Psoas muscle (tissue), 8 donors: ENCODE measurements around the gene CDK14. TPM values are rescaled to one million over a fixed set of nuclear protein-coding genes. Genes with fewer than 3 reads are reported as not detected.

Source experiments
- ATAC-seq, 4 donors: fragments of 200-7000 bp; cut with Tn5 transposase; one replicate each; pipeline ENCODE4 v1.9.1; 2020; ENCODE audit warnings: moderate library complexity in 3 of 4, mild to moderate bottlenecking in 2 of 4
- DNase-seq, 2 donors: peaks; one replicate each; pipeline ENCODE4 v3.0.0-alpha.2; 2020
- H3K27ac ChIP-seq: fragments of 200-600 bp; one replicate; pipeline ENCODE4 v1.8.0; 2022
- H3K27me3 ChIP-seq, 3 donors: fragments of 200-600 bp in 1 of 3; one replicate each; pipeline versions ENCODE4 v1.6.1 to v1.8.0; 2013 to 2022; ENCODE audit warnings: low read length in 2 of 3, mild to moderate bottlenecking in 2 of 3, moderate library complexity in 1 of 3; ENCODE audit not compliant: insufficient read depth in 3 of 3
- H3K36me3 ChIP-seq, 2 donors: fragments of 200-600 bp in 1 of 2; one replicate each; pipeline versions ENCODE4 v1.6.1 to v1.8.0; 2013 to 2022; ENCODE audit warnings: low read depth in 1 of 2, mild to moderate bottlenecking in 1 of 2, moderate library complexity in 1 of 2; ENCODE audit not compliant: insufficient read depth in 1 of 2
- H3K4me1 ChIP-seq: fragments of 200-600 bp; one replicate; pipeline ENCODE4 v1.8.0; 2022
- H3K4me3 ChIP-seq: fragments of 200-600 bp; one replicate; pipeline ENCODE4 v1.8.0; 2022; ENCODE audit warnings: mild to moderate bottlenecking
- H3K9me3 ChIP-seq: fragments of 200-600 bp; one replicate; pipeline ENCODE4 v1.8.0; 2022
- WGBS, 3 donors: extraction: QIAGEN DNeasy Blood & Tissue Kit; methylation state at CpG; one replicate each; pipeline versions ENCODE4 v1.1.6 to v1.1.7; 2013; 5-methylcytosine and 5-hydroxymethylcytosine counted together
- intact Hi-C, 2 donors: fragments of 100-400 bp; cut with DNase I; formaldehyde crosslinking; loops; one replicate each; pipeline versions ENCODE4 v1.11.0 to v1.14.2; 2022
- polyA plus RNA-seq, 3 donors: library from polyadenylated mRNA; stranded (reverse); fragments of 200-250 nt; gene quantifications; one replicate each; pipeline ENCODE4 v1.2.3, GENCODE V29; 2013
- total RNA-seq, 4 donors: library from RNA; stranded (reverse); fragmentation: NEBNext Ultra II Directional in 2 of 4; extraction: Animal tissue kit (Norgen Biotek cat#: 25700) in 2 of 4; gene quantifications; one replicate each; pipeline versions ENCODE4 v1.2.1 to v1.2.4, GENCODE V29; 2021 to 2023
- TF ChIP-seq, protein P1 (sequence below): fragments of 200-600 bp; IDR thresholded peaks from one replicate; pipeline ENCODE4 v1.8.0; 2022; ENCODE audit warnings: antibody characterized with exemption
- donor health status: healthy with polysubstance abuse.
- donor health status: DM: no; HTN: no; CAD: no; lungs with moderate emphysema.
- donor health status: Bipolar disorder and iron deficiency.
- donor health status: healthy.
- donor health status: DM: yes; HTN: yes; CAD: no.
- donor health status: DM: no; HTN: no; CAD: no.
- donor health status: DM: no; HTN: no; CAD: no.
- donor health status: DM: yes; HTN: yes; CAD: no.

The CDK14 gene
- total and polyA plus RNA-seq, 7 donors = 1.7 to 16.6 (median 10.6) TPM

DNA sequence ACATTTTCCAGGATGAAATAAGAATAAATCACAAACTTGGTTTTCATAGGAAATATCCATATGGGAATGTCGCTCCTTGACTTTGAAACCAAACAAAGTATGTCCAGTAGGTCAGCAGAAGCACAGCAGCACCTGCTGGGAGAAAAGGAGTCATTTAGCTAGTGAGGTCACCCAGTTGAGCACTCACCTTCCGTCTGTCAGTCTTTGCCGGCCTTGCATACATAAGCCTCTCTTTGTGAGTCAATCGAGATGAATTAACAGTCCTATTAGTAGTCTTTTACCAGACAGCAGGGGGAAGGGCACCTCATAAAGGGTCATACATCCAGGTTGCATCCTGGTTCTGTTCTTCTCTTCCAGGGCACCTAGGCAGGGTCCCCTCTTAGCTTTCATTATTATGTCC is 435.6 kb downstream of the CDK14 start:
- H3K4me3 ChIP-seq = no peak overlapping the region
- no peaks in the 10 kb centered on the region for H3K9me3 ChIP-seq
- DNase-seq = no peak
- no peaks in the 10 kb centered on the region for H3K4me1 ChIP-seq
- no peaks in the 10 kb centered on the region for H3K27me3 ChIP-seq
- no peak overlapping the region for H3K27ac ChIP-seq
- intact Hi-C loops = loop anchor here in 1 of 2 donors (10.0 kb wide), 1 partner anchor 477 kb away; no protein-coding TSS in a partner anchor
- WGBS, 3 donors = 61 to 69% (median 65%) methylated on average over 4 of the region's 4 CpGs
- H3K36me3 ChIP-seq = no peaks in the 10 kb centered on the region
- no peak for ATAC-seq
- TF ChIP-seq, protein P1, sequence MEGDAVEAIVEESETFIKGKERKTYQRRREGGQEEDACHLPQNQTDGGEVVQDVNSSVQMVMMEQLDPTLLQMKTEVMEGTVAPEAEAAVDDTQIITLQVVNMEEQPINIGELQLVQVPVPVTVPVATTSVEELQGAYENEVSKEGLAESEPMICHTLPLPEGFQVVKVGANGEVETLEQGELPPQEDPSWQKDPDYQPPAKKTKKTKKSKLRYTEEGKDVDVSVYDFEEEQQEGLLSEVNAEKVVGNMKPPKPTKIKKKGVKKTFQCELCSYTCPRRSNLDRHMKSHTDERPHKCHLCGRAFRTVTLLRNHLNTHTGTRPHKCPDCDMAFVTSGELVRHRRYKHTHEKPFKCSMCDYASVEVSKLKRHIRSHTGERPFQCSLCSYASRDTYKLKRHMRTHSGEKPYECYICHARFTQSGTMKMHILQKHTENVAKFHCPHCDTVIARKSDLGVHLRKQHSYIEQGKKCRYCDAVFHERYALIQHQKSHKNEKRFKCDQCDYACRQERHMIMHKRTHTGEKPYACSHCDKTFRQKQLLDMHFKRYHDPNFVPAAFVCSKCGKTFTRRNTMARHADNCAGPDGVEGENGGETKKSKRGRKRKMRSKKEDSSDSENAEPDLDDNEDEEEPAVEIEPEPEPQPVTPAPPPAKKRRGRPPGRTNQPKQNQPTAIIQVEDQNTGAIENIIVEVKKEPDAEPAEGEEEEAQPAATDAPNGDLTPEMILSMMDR = no peak

DNA sequence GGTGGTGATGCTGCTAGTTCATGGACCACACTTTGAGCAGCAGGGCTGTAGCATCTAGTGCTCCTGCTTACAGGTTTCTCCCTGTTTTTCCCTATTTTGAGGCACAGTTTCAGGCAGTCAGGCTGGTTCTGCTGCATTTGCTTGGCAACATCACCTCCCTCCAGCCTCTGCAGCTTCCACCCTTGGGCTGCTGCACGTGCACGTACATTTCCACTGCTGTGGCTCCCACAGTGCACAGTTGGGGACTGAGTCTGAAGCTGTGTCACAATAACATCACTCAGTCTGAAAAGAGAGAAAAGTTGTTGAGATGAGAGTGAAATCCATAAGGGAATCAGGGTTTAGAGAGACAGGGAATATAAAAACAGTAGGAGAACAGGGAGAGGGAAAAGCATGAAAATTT is 437.5 kb downstream of the CDK14 start:
- intact Hi-C loops = loop anchor here in 1 of 2 donors (10.0 kb wide), 1 partner anchor 479 kb away; no protein-coding TSS in a partner anchor
- no peak overlapping the region for H3K27ac ChIP-seq
- no peaks in the 10 kb centered on the region for H3K9me3 ChIP-seq
- H3K4me1 ChIP-seq = no peaks in the 10 kb centered on the region
- DNase-seq = peak in 1 of 2 donors; percentile 19
- ATAC-seq = no peak
- no peak overlapping the region for H3K4me3 ChIP-seq
- TF ChIP-seq, protein P1 = no peak
- H3K27me3 ChIP-seq = no peaks in the 10 kb centered on the region
- no peaks in the 10 kb centered on the region for H3K36me3 ChIP-seq
- WGBS, 3 donors = 64 to 79% (median 65%) methylated on average over 2 of the region's 2 CpGs

DNA sequence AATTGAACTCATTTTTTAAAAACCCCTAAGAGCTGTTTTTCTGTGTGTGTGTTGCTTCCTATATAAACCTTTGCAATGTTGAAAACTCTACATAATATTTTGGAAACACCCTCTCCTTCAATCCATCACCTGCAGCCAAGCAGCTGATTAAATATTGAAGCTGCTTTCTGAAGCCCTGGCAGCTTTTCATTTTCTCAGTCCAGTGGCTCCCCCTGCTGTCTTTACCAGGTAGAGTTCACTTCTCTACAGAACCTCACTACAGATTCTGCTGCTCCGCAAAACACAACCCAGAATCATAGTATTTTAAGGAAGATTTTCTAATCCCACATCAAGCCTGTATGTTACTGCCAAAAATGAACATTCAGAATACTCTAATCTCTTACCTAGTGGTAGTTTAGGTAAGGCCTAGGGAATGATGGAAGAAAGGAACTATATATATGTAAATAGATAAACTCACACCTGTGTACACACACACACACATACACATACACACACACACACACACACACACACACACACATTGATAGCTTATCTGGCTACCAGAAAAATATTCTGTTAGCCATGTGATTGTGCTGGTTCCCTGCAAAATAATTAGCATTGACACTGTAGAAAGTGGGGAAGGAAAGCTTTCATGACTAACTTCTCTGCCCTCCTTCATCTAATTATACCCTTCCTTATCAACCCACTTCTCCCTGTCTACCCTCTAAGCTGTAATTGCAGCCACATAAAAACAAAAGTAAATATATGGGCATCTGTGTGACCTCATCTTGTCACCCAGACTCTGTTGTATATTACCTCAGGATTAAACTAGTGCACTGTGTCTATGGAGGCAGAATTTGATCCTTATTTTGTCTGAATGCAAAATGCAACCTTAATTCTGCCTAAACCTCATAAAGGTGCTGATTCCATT is 438.6 kb downstream of the CDK14 start:
- no peaks in the 10 kb centered on the region for H3K9me3 ChIP-seq
- WGBS, 3 donors = 50 to 63% (median 59%) methylated on average over 1 of the region's 1 CpG
- no peaks in the 10 kb centered on the region for H3K4me1 ChIP-seq
- intact Hi-C loops = loop anchor here (2.0 to 10.0 kb wide), 3 partner anchors 480 to 582 kb away; no protein-coding TSS in a partner anchor
- no peak overlapping the region for H3K27ac ChIP-seq
- no peak for DNase-seq
- H3K27me3 ChIP-seq = no peaks in the 10 kb centered on the region
- no peaks in the 10 kb centered on the region for H3K36me3 ChIP-seq
- peak; percentile 63 to 84 (median 72) for ATAC-seq
- TF ChIP-seq, protein P1 = peak; percentile 77
- no peak overlapping the region for H3K4me3 ChIP-seq

DNA sequence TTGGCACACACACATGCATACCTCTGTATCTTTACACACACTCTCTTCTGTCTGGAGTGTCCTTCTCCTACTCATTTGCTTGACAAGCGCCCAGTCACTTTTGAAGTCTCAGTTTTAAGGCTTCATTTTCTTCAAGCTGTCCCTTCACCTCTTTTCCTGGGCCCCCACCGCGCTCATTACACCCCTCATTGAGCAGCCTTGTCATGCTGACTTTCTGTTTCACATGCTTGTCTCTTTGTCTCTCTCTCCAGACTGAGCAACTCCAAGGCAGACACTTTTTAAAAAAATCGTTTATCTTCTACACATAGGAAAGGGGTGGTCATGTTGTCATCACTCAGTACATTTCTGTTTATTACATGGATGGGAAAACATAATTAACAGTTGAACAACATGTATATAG is 442.9 kb downstream of the CDK14 start:
- DNase-seq (no peak), ATAC-seq (no peak)
- TF ChIP-seq, protein P1 = no peak
- intact Hi-C loops = loop anchor here in 1 of 2 donors (5.0 to 10.0 kb wide), 2 partner anchors 484 to 587 kb away; no protein-coding TSS in a partner anchor
- Histone ChIP-seq H3K4me3 (no peak overlapping the region), H3K9me3 (no peaks in the 10 kb centered on the region), H3K4me1 (no peaks in the 10 kb centered on the region), H3K27ac (no peak overlapping the region), H3K27me3 (no peaks in the 10 kb centered on the region), H3K36me3 (no peaks in the 10 kb centered on the region)
- WGBS, 3 donors = 91 to 96% (median 94%) methylated on average over 4 of the region's 4 CpGs
